K562 (cell line): ENCODE results near the gene CARD8. TPM values are rescaled to one million over a fixed set of nuclear protein-coding genes. Genes with fewer than 3 reads are reported as not detected.

Experiments
- ARID2 ChIP-seq: fragments of 450-650 bp; IDR thresholded peaks from 2 replicates; pipeline ENCODE4 v1.6.1; 2017; ENCODE audit warnings: antibody characterized with exemption, mild to moderate bottlenecking
- BCLAF1 ChIP-seq, 2 experiments: fragments of 450-650 bp in 1 of 2; IDR thresholded peaks; 2 replicates each; pipeline ENCODE4 v1.6.1; 2011 to 2017; ENCODE audit warnings: low read depth in 2 of 2, antibody characterized with exemption in 1 of 2, borderline replicate concordance in 1 of 2, low read length in 1 of 2, mild to moderate bottlenecking in 1 of 2, mixed read lengths in 1 of 2; ENCODE audit not compliant: control insufficient read depth in 1 of 2
- CBX3 ChIP-seq, 2 experiments: IDR thresholded peaks; 1 replicate in 1 of 2; 2 replicates in 1 of 2; pipeline ENCODE4 v1.6.1; 2012; ENCODE audit warnings: inconsistent platforms in 2 of 2, low read length in 2 of 2, borderline replicate concordance in 1 of 2, control low read depth in 1 of 2
- CTCFL ChIP-seq: IDR thresholded peaks from 2 replicates; pipeline ENCODE4 v1.6.1; 2011; ENCODE audit warnings: borderline replicate concordance, low read depth, mild to moderate bottlenecking, moderate library complexity, low read length; ENCODE audit not compliant: insufficient read depth, poor library complexity, severe bottlenecking
- ESRRA ChIP-seq: fragments of 450-650 bp; IDR thresholded peaks from 2 replicates; pipeline ENCODE4 v1.6.1; 2014; ENCODE audit warnings: low read depth, mild to moderate bottlenecking, moderate library complexity, borderline replicate concordance
- GABPA ChIP-seq: fragments of 200-800 bp; sonication (Bioruptor generic); conservative IDR thresholded peaks from 2 replicates; pipeline ENCODE4 v1.6.1; 2016; ENCODE audit warnings: low read depth, missing genetic modification characterization, missing compliant biosample characterization
- MCM2 ChIP-seq: fragments of 450-650 bp; IDR thresholded peaks from 2 replicates; pipeline ENCODE4 v1.6.1; 2017; ENCODE audit warnings: low read depth, mild to moderate bottlenecking
- NELFE ChIP-seq: IDR thresholded peaks from 2 replicates; pipeline ENCODE4 v1.6.1; 2011; ENCODE audit warnings: mild to moderate bottlenecking; ENCODE audit not compliant: insufficient read depth, insufficient read length
- NFE2L1 ChIP-seq: fragments of 450-650 bp; IDR thresholded peaks from 2 replicates; pipeline ENCODE4 v1.6.1; 2016; ENCODE audit warnings: missing genetic modification characterization, low read depth, mild to moderate bottlenecking, missing compliant biosample characterization, moderate library complexity, borderline replicate concordance
- NR2C2 ChIP-seq, 2 experiments: fragments of 200-800 bp in 1 of 2; sonication (Bioruptor generic) in 1 of 2; sonication (generic) in 1 of 2; formaldehyde crosslinking in 1 of 2; IDR thresholded peaks; 2 replicates each; pipeline versions ENCODE4 v1.6.1 to v1.8.0; 2016 to 2022; ENCODE audit warnings: mild to moderate bottlenecking in 1 of 2, missing compliant biosample characterization in 1 of 2, missing genetic modification characterization in 1 of 2, missing genetic modification reagents in 1 of 2
- OTX1 ChIP-seq: fragments of 450-650 bp; formaldehyde crosslinking; IDR thresholded peaks from 2 replicates; pipeline ENCODE4 v1.4.0; 2022; ENCODE audit warnings: mild to moderate bottlenecking
- RBM22 ChIP-seq: fragments of 200-400 bp; formaldehyde crosslinking; IDR thresholded peaks from 2 replicates; pipeline ENCODE4 v1.6.1; 2018; ENCODE audit warnings: low read length, low read depth; ENCODE audit not compliant: poor library complexity, severe bottlenecking
- ZNF175 ChIP-seq: fragments of 200-800 bp; sonication (Bioruptor generic); IDR thresholded peaks from 2 replicates; pipeline ENCODE4 v1.6.1; 2016; ENCODE audit warnings: low read depth, mild to moderate bottlenecking, missing genetic modification characterization, missing compliant biosample characterization
- ZNF263 ChIP-seq: sonication (generic); formaldehyde crosslinking; IDR thresholded peaks from 2 replicates; pipeline ENCODE4 v1.8.0; 2022; ENCODE audit warnings: mild to moderate bottlenecking, missing genetic modification reagents, borderline replicate concordance
- ZNF518B ChIP-seq: fragments of 250-450 bp; sonication (Bioruptor Pico); IDR thresholded peaks from 2 replicates; pipeline ENCODE4 v1.5.0; 2021; ENCODE audit warnings: mild to moderate bottlenecking, moderate library complexity
- ZNF551 ChIP-seq: fragments of 250-450 bp; sonication (Bioruptor Pico); IDR thresholded peaks from 2 replicates; pipeline ENCODE4 v1.5.0; 2021; ENCODE audit warnings: mild to moderate bottlenecking, moderate library complexity
- ZNF830 ChIP-seq: fragments of 250-450 bp; sonication (Bioruptor Pico); IDR thresholded peaks from 2 replicates; pipeline ENCODE4 v1.5.0; 2021; ENCODE audit warnings: mild to moderate bottlenecking
- polyA plus RNA-seq, 8 experiments: library from polyadenylated mRNA; depleted of rRNA in 4 of 8; stranded (reverse) in 5 of 8; unstranded in 3 of 8; fragments of >200 nt; fragmentation: Nextera tagmentation in 2 of 8; fragmentation: Illumina TruSeq in 1 of 8; extraction: Ambion mirVana in 2 of 8; extraction: Trizol in 1 of 8; gene quantifications; 2 replicates each; pipeline versions ENCODE4 v1.2.1 to v1.2.3, GENCODE V29; 2011 to 2014; ENCODE audit warnings: inconsistent platforms in 1 of 8, missing spikeins in 1 of 8
- total RNA-seq, 7 experiments: library from RNA; depleted of rRNA in 6 of 7; stranded (reverse); fragments of >200 nt in 6 of 7; fragmentation: Illumina TruSeq in 2 of 7; extraction: Trizol in 2 of 7; gene quantifications; 2 replicates each; pipeline versions ENCODE4 v1.2.1 to v1.2.3, GENCODE V29; 2011 to 2021; ENCODE audit warnings: low replicate concordance in 1 of 7

The CARD8 gene
- total and polyA plus RNA-seq, 9 of the 15 experiments (the other 6 are each of a cell fraction or from before 2014, with no cell fraction given), result 11.5 to 26.4 (median 20.8) TPM

GRCh38 chr19:48203794-48204628 is 51.7 kb downstream of the CARD8 start (continued):
- 0 out of 4 replicates have a peak, but pooled peaks of 1 of the 2 experiments have one; percentile 72 for TF ChIP-seq BCLAF1 (IDR thresholded peaks at IDR 0.05; ENCODE audit: borderline replicate concordance in 1 of 2, control insufficient read depth in 1 of 2, low read depth in 2 of 2, low read length in 1 of 2)
- no peak for TF ChIP-seq RBM22
- no peak for TF ChIP-seq GABPA (tag)
- TF ChIP-seq NELFE, result no peak
- TF ChIP-seq NFE2L1 (tag), result no peak
- TF ChIP-seq ARID2, result no peak
- TF ChIP-seq OTX1 (CRISPR knock-in tag), result peak; percentile 92
- peak in 1 of 2 experiments; percentile 16; a peak in 1 of 3 replicates for TF ChIP-seq CBX3 (IDR thresholded peaks at IDR 0.05; ENCODE audit: borderline replicate concordance in 1 of 2, low read length in 2 of 2)
- TF ChIP-seq ZNF551, result peak; percentile 64; the same call in 1 of the 2 replicates
- TF ChIP-seq ZNF175 (CRISPR knock-in tag), result no peak
- peak; percentile 36 for TF ChIP-seq ESRRA
- no peak for TF ChIP-seq ZNF830 (CRISPR knock-in tag)
- TF ChIP-seq MCM2, result no peak
- TF ChIP-seq NR2C2 (CRISPR knock-in tag; IDR thresholded peaks at IDR 0.05), result no peak
- no peak for TF ChIP-seq NR2C2 (tag; IDR thresholded peaks at IDR 0.05)
- no peak for TF ChIP-seq CTCFL
- no peak; the same call in 1 of the 2 replicates for TF ChIP-seq ZNF263 (CRISPR knock-in tag)
- TF ChIP-seq ZNF518B (CRISPR knock-in tag), result no peak
